ENCODE measurements around the gene POP4. TPM values are rescaled to one million over a fixed set of nuclear protein-coding genes. Genes with fewer than 3 reads are reported as not detected.

POP4 gene
- total and polyA plus RNA-seq, 2 donors from 2014 or later, result 60.5 to 87.9 TPM

GRCh38 chr19:29574510-29574909, 31.6 kb upstream of the POP4 start:
- H3K27me3 ChIP-seq (ENCODE audit: control insufficient read depth, insufficient read depth, low read length), result peaks cover 2% of the 10 kb centered on the region
- FAIRE-seq (no peak), DNase-seq (no peak)
- intact Hi-C loops (cut with DNase I), result no loop called here
- H3K9ac ChIP-seq (ENCODE audit: low read length in 3 of 3), result no peak overlapping the region
- TF ChIP-seq, protein P1, sequence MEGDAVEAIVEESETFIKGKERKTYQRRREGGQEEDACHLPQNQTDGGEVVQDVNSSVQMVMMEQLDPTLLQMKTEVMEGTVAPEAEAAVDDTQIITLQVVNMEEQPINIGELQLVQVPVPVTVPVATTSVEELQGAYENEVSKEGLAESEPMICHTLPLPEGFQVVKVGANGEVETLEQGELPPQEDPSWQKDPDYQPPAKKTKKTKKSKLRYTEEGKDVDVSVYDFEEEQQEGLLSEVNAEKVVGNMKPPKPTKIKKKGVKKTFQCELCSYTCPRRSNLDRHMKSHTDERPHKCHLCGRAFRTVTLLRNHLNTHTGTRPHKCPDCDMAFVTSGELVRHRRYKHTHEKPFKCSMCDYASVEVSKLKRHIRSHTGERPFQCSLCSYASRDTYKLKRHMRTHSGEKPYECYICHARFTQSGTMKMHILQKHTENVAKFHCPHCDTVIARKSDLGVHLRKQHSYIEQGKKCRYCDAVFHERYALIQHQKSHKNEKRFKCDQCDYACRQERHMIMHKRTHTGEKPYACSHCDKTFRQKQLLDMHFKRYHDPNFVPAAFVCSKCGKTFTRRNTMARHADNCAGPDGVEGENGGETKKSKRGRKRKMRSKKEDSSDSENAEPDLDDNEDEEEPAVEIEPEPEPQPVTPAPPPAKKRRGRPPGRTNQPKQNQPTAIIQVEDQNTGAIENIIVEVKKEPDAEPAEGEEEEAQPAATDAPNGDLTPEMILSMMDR (IDR thresholded peaks at IDR 0.05; ENCODE audit: borderline replicate concordance, extremely low read depth, insufficient read depth), result no peak
- no peak overlapping the region for H3K27ac ChIP-seq (ENCODE audit: low read depth in 2 of 2, low read length in 2 of 2)
- H3K4me1 ChIP-seq (ENCODE audit: control insufficient read depth in 2 of 3, insufficient read depth in 2 of 3, low read depth in 1 of 3, low read length in 3 of 3), result no peaks in the 10 kb centered on the region
- H3K36me3 ChIP-seq (ENCODE audit: control insufficient read depth in 2 of 3, insufficient read depth in 3 of 3, low read length in 3 of 3), result no peaks in the 10 kb centered on the region
- H3K4me3 ChIP-seq (ENCODE audit: low read length in 3 of 3), result no peak overlapping the region
- H3K9me3 ChIP-seq (ENCODE audit: control insufficient read depth in 2 of 3, insufficient read depth in 1 of 3, low read length in 3 of 3), result no peaks in the 10 kb centered on the region

GRCh38 chr19:29576046-29576606, 30.0 kb upstream of the POP4 start:
- Histone ChIP-seq H3K27ac (ENCODE audit: low read depth in 2 of 2, low read length in 2 of 2) (no peak overlapping the region), H3K27me3 (ENCODE audit: control insufficient read depth, insufficient read depth, low read length) (peaks cover 2% of the 10 kb centered on the region), H3K4me1 (ENCODE audit: control insufficient read depth in 2 of 3, insufficient read depth in 2 of 3, low read depth in 1 of 3, low read length in 3 of 3) (no peaks in the 10 kb centered on the region), H3K9me3 (ENCODE audit: control insufficient read depth in 2 of 3, insufficient read depth in 1 of 3, low read length in 3 of 3) (no peaks in the 10 kb centered on the region), H3K36me3 (ENCODE audit: control insufficient read depth in 2 of 3, insufficient read depth in 3 of 3, low read length in 3 of 3) (no peaks in the 10 kb centered on the region), H3K9ac (ENCODE audit: low read length in 3 of 3) (no peak overlapping the region), H3K4me3 (ENCODE audit: low read length in 3 of 3) (no peak overlapping the region)
- DNase-seq, result no peak
- TF ChIP-seq, protein P1 (IDR thresholded peaks at IDR 0.05; ENCODE audit: borderline replicate concordance, extremely low read depth, insufficient read depth), result no peak
- no peak for FAIRE-seq
- intact Hi-C loops (cut with DNase I), result no loop called here

DNA sequence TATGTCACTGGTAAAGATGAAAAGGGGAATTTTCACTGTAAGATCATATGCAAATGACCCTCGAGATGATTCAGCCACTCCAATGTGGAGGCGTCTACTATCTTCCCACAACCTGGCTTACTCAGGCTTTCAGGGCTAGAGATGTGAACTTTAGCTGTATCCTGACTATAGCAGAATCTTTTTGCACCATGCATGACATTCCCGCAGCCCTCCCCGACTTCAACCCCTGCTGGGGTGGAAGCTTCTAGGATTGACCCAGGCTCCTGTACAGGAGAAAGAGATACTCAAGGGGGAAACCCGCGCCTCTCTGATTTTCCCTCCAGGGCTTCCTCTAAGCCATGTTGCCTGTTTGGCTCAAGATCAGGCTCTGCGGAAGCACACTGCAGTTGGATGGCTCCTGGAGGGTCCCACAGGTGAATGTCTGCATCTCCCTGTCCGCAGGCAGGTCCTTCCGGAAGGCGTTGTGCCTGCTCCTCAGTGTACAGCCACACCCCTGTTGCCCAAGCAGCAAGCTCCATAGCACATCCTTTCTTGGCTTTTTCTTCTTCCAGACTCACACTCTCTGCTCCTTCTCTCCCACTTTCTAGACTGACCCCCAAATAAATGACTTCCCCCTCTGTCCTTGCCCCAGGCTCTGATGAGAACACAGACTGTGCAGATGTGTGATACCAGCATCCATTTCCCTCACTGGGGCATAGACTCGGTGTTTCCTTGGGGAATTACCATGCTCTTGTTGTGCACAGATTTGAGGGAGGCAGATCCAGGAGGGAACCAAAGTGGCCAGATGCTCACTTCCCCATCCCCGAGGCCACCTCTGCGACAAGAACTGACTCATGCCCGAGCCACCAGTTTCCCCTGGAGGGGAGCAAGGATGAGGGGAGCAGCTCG, 29.1 kb upstream of the POP4 start:
- TF ChIP-seq, protein P1 (IDR thresholded peaks at IDR 0.05; ENCODE audit: borderline replicate concordance, extremely low read depth, insufficient read depth), result no peak
- intact Hi-C loops (cut with DNase I), result no loop called here
- no peaks in the 10 kb centered on the region for H3K36me3 ChIP-seq (ENCODE audit: control insufficient read depth in 2 of 3, insufficient read depth in 3 of 3, low read length in 3 of 3)
- FAIRE-seq (no peak), DNase-seq (peak in 1 of 5 donors; percentile 37)
- H3K27me3 ChIP-seq (ENCODE audit: control insufficient read depth, insufficient read depth, low read length), result peaks cover 2% of the 10 kb centered on the region
- no peak overlapping the region for H3K9ac ChIP-seq (ENCODE audit: low read length in 3 of 3)
- H3K4me3 ChIP-seq (ENCODE audit: low read length in 3 of 3), result no peak overlapping the region
- H3K4me1 ChIP-seq (ENCODE audit: control insufficient read depth in 2 of 3, insufficient read depth in 2 of 3, low read depth in 1 of 3, low read length in 3 of 3), result no peaks in the 10 kb centered on the region
- H3K27ac ChIP-seq (ENCODE audit: low read depth in 2 of 2, low read length in 2 of 2), result no peak overlapping the region
- H3K9me3 ChIP-seq (ENCODE audit: control insufficient read depth in 2 of 3, insufficient read depth in 1 of 3, low read length in 3 of 3), result peaks cover 0 to 4% (median 0%) of the 10 kb centered on the region in 3 donors

All from kidney (tissue), 14 donors.